GM18519 (cell line): ENCODE results near the gene NCAM2.

ENCODE experiments used
- ATAC-seq: cut with Tn5 transposase; IDR thresholded peaks from one replicate; pipeline ENCODE4 v1.9.1; 2021; ENCODE audit warnings: mild to moderate bottlenecking, moderate library complexity; ENCODE audit not compliant: unreplicated experiment, low FRiP score

Gene NCAM2

DNA sequence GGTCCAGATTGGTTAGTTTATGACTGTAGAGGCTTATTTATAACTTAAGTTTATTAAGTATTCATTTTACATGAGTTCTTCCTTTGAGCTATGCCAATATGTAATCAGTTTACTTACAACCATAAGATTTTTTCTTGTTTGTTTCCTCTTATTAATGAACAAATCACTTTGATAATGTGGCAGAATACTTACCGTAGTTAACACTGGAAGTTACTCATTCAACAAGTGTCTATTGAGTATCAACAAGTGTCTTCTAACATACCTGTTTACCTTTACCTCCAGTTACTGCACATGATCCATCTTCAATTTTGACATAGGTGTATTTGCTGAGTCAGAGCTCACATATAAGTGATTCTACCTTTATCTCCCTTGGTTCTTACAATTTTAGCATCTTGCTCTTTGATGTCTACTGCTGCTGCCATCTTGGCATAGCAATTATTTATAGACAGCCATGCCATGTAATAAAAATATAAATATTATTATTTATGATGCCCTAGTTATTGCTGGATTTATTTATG is 205.7 kb downstream of the NCAM2 start:
- no peak for ATAC-seq

DNA sequence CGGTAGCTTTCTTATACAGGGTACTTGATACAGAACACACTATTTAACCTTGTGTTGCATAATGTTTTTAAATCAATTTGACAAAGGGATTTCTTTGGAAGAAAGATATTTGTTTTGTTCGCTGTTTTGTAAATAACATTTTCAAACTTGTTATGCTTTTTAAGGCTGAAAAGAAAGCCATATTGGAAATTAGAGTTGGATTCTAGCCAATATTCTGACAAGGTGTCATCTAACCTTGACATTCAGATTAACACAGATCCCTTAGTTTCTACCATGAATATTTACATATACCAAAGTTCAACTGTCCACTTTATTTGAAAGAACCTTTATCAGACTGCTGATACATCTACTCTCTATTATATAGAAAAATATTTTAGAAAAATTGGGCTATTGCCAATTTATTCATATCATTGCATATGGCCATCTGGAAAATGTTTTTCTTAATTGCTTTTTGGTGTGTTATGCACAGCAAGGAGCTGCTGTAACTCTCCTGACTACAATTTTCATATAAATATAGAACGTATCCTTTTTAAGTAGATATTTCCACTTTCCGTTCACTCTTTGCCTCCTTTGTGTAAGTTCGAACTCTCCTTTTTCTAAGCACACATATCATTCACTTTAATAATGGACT is 206.3 kb downstream of the NCAM2 start:
- no peak for ATAC-seq

DNA sequence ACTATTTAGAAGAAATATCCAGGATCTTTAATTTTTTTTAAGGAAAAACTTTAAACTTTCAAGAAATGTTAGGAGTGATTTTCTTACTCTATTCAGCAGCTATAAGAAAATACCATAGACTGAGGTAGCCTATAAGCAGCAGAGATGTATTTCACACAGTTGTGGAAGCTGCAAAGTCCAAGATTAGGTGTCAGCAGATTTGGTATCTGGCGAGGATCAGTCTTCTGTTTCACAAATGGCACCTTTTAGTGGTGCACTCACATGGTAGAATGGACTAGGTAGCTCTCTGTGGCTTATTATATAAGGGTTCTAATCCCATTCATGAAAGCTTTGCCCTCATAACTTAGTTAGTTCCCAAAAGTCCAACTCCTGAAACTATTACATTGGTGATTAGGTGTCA is 207.4 kb downstream of the NCAM2 start:
- no peak for ATAC-seq

DNA sequence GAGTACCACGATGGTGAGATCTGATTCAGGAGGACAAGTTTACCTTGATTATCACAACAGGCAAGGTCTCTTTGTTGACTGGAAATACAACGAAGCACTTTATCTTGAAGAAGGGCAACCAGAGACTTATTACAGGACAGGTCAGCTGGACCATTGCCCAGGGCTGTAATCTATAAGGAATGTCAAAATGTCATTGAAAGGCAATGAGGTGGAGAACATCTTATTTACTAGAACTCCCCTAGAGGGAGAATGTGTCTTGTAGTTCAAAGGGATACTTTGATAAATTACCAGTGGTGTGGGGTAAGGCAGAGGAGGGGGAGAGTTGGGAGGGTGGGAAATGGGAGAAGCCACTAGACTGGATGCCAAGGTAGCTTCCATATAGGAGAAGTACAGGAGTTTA is 212.3 kb downstream of the NCAM2 start:
- ATAC-seq = no peak

DNA sequence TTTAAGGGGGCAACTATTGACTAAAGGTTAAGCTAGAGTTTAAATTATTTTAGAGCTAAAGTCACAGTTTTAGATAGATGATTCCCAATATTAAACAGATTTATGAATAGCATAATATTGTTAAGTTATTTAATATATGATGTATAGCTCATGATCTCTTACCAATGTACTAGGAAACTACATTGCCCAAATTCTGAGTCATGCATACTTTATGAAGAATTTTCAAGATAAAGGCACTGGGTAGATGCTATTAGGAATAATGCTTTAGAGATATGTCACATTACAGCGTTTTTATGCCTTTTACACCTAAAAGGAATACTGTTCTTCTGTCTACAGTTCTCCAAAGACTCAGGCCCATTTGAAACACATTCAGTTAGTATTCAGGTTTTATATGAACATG is 215.1 kb downstream of the NCAM2 start:
- ATAC-seq = no peak

DNA sequence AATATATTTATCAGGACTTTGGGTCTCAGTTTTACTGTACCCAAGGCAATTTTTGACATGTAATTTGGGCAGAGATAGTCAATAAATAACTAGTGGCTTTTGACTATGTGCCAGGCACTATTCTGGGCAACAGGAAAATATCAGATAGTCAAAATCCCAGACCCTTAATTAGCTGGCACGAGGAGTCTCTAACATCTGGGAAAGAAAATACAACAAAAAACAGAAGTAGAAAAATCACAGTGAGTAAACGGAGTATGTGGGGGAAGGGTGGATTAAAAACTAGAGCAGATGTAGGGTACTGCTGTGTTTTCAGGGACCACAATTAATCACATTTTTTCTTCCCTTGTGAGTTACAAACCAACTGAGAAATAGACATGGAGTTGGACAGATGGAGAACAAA is 217.8 kb downstream of the NCAM2 start:
- ATAC-seq = no peak

DNA sequence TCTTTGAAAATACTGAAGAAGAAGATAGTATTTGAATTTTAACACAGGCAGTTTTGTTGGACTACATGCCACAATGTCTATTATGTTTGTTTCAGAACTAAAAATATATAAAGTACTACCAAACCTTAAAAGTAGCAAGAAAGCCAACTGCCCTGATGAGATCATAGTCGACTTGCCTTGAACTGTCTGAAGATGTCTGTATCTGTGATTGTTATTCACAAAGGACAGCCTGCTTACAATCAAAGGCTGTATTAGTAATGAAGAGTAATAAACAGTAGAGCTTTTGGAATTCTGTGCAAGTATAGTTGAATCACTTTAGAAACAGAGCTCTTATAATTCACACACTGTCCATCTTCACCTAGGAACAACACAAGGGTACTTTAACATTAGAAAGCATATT is 228.3 kb downstream of the NCAM2 start:
- no peak for ATAC-seq

DNA sequence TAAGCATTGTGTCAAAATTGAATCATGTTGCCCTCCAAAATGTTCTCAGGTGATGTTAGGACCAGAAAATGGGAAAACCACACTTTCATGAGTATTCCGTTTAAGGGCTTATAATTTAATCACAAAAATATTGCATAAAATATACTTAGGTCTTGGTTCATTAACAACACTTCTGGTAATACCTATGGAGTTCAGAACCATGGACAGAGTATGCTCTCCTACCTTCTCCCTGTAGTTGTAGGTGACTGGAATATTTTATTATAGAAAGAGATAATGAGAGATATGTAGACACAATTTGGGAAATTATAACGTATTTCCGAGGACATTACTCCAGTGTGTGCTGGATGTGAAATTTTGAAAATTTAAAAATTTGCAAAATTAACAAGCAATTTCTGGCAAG is 232.5 kb downstream of the NCAM2 start:
- ATAC-seq = no peak

DNA sequence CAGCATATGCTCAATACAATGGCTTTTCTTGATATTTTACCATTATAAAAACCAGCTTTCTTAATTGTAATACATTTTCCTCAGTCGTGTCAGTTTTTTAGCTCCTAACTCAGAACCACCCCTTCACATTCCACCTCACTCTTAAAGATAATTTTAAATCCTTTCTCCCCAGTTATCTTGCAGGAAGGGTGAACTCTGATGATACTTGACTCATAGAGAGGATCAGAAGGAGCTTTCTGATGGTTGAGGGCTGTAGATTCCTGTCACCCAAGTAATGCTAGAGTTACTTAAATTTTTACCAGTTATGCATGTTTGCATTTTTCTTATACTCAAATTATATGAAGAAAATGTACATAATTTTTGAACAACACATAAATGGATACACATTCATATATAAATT is 233.7 kb downstream of the NCAM2 start:
- ATAC-seq = no peak

DNA sequence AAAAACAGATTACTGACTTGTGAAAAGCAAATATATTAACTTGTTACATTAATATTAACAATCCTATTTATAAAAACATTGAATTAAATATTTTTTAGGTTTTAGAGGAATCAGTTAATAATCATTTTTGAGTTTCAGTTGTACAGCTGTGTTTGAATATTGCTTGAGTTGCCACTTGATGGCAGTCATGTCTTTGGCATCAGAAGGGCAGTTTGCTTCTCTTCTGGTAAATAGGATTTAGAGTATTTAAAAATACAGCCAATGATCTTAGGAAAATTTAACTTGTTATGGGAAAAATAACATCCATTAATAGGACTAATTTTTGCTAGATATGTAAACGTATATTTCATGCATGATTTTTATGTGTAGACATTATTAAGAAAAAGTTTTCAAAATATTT is 234.1 kb downstream of the NCAM2 start:
- ATAC-seq = no peak

DNA sequence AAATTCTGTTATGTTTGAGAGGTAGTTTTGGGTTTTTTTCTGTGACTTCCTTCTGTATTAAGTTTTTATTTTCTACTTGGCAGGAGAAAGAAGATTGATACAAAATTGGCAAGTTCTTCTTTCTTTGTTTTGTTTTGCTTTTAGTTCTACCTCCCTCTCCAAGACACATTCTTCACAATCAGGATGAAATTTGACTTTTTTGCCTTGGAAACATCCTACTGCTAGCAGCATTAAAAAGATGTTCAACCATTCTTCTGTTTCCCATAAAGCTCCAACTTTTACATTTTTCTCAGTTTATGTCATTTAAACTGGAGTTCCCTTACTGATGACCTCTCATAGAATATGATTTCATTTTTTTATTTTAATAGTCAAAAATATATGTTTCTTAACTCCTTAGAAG is 234.8 kb downstream of the NCAM2 start:
- ATAC-seq = no peak

DNA sequence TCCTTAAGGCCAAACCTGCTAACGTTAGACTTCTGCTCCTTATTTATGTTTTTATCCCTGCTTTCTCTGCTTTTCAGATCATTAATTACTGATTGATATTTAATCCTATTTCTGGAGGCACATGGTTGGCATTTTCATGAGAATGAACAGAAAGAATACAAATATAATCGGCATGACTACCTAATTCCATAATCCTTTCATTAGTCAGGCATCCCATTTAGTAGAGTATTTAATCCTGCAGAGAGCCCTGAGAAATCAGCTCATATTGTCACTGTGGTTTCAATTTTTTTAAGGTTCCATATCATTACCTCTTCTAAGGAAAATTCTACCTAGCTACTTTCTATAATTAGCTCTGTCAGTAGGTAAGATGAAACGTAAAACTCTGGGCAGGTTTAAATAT is 238.8 kb downstream of the NCAM2 start:
- no peak for ATAC-seq

DNA sequence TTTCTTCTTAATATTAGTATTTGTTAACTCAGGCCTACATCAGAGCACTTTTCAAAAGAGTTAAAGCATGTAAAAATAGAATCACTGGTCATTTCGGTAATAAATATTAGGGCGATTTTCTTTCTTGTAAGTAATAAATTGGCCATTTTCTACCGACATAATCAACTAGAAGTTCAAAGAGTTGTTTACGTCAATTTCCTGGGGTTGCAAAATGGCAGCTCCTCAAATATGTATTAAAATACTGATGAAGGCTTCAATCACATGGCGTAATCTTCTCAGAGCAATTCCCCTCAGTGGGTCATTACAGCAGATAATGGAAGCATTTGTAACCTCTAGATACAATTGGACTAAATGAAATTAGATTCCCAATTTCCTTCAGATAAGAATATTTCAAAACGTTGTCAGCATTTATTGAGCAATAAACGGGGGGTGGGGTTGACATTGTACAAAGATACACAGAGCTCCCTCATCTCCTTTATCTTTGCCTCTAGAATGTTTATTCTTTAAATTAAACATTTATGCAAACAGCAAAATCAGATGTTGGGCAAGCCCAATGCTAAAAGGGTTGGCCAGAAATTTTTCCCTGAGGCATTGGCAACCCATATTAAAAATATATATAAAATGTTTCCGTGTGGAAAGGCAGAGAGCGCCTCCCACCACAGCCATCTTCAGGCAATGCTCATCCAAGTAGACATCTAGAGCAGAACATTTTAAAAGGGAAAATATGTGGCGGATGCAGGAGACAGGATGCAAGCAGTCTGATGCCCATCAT is 240.6 kb downstream of the NCAM2 start:
- no peak for ATAC-seq

DNA sequence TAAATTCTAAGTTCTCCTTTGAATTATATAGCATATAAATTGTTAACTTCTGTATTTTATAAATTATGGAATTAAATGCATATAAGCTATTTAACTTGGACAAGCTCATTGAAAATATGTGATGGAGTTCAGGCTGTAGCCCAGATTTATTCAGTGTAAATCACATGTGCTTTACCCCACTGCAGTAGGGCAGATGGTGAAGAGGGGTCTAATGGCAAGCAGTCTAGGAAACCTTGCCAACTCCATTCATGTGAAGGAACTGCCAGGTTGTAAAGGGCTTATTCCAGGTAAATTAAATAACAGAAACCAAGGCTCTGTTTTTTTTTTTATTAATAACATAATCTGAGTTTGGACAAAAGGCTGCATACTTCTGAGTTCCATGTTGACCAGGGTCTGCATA is 243.2 kb downstream of the NCAM2 start:
- no peak for ATAC-seq

DNA sequence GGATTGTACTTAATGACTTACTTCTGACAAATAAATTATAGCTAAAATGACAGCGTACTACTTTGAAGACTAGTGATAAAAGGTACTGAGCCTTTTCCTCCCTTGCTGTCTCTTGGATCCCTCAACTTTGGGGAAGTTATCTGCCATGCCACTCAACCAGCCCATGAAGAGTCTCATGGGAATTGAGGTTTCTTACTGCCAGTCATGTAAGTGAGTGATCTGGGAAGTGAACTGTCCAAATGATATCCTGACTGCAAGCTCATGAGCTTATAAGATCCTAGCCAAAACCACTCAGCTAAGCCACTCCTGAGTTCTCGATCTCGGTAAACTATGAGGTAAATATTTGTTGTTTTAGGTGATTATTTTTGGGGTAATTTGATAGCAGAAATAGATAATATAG is 247.8 kb downstream of the NCAM2 start:
- ATAC-seq = no peak

DNA sequence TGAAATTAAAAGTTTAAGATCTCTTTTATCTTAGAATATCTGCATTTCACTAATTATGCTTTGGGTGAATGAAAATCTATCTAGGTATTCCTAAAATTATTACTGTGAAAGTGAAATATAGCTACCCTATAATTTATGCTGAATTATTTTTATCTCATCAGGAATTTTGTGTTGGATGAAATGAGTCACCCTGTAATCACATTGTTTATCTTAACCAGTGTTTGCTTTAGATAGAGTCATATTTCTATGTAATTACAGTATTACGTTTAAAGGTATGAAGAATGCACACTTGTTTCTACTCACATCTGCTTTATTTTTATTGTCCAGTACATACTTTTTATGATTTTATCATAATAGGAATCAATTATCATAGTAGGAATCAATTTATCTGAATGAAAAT is 249.2 kb downstream of the NCAM2 start:
- no peak for ATAC-seq

DNA sequence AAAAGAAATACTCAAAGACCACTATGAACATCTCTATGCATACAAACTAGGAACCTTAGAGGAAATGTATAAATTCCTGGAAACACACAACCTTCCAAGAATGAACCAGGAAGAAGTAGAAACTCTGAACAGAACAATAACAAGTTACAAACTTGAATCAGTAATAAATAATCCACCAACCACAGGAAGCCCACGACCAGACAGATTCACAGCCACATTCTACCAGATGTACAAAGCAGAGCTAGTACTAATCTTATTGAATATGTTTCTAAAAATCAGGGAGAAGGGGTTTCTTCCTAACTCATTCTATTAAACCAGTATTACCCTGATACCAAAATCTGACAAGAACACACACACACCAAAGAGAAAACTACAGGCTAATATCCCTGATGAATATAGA is 263.8 kb downstream of the NCAM2 start:
- no peak for ATAC-seq

DNA sequence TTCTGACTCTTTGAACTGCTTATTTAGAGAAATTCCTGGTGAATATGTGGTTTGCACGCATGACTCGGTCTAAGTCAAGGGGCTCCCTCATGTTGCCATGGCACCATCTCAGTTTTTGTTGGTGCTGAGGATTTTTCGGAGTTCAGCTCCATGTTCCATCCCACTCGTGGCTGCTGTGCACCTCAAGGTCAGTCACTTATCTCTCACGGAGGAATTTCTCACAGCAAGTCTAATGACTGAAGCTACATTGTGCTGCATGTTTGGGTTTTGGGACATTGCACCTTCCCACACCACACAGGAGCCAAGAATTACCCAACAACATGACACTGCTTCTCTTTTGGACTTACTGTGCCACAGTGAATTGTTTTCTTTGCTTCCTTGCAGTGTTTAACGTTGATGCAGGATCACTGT is 269.9 kb downstream of the NCAM2 start:
- ATAC-seq = no peak

DNA sequence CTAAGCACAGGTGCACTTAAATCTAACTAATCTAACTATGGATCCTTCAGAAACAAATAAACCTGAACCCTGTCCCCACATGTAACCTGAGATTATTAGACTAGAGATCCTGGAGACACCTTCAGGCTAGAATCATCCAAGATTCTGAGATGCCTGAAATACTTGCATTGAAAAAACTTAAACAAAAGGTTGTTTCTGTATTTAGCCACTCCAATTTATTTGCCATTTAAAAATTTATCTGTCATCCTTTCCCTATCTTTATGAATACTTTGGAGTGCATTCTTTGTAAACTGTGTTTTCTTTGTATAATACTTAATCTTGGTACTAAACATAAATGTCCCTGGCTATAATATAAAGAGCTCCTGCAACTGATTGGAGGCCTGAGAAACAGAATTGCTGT is 270.7 kb downstream of the NCAM2 start:
- ATAC-seq = no peak

DNA sequence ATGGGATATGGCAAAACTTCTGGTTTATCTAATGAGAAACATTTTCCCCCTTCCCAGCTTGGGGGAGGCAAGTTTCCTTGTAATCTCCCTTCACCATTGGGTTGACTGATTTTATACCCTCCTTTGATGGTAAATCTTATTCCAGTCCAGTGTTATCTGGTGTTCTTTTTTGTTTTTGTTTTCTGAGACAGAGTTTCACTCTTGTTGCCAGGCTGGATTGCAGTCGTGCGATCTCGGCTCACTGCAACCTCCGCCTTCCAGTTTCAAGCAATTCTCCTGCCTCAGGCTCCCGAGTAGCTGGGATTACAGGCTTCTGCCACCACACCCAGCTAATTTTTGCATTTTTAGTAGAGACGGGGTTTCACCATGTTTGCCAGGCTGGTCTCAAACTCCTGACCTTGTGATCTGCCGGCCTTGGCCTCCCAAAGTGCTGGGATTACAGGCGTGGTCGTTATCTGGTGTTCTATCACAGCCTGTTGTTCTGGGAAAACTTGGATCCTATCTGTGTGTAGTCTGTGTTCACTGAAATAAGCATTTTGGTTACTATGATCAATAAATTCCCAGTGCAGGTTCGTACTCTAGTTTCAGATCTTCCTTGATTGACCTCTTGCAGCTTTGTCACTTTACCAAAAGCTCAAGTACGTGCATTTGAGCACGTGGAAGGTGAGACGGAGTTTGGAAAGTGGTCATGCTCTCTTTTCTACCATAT is 281.1 kb downstream of the NCAM2 start:
- ATAC-seq = no peak

DNA sequence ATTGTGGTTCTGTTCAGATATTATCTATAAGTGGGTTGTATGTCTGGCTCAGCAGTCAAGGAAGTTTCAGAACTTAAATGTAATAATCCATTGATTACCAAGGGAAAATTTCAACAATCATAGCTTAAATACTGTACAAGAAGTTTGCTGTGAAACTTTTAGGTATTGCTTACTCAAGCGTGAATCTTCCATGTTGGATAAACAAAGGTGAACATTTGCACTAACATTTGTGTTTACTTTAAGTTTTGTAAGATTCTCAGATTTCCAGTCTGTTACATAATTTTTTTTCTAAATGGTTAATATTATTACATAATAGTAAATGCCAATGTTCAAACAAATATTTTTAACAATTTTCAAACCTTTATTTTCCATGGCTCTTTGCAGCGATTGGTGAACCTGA is 285.6 kb downstream of the NCAM2 start:
- ATAC-seq = no peak
